SW 1271 (cell line): Measurements from ENCODE around the gene RNF20.
"Not testable (repeated sequence)": the region's sequence is repeated elsewhere in the genome, so short reads cannot be mapped to it uniquely, and the experiment has no call there.

ENCODE experiments used
- DNase-seq, 2 experiments: peaks; one replicate each; lab custom pipeline; 2025; lab: John Stamatoyannopoulos, UW

The RNF20 gene

DNA sequence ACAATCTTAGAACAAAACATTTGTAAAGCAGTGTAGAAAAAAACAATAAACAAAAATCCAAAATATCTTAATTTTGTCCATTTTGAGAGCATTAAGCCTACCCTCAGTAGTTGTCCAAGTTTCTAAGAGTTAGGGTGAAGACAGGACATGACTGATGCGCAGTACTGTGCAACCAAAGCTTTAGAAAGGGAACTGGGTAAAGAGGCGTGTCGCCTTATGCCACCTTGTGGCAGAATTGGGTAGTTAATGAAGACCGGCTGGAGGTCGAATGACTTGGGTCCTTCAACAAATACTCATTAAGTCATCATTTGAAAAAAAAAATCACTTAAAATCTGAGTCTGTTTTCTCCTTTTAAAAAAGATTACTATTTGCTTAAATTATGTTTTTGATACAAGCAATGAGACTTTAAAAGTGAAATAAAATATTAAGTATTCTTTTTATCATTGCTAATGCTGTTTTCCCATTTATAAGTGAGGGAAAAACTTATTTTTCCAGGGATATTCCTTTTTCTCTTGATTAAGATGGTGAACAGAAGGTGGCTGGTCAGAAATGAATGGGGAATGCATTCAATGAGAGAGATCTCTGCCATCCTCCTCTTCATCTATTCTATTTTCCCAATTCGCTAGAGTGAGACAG, 3.5 kb upstream of the RNF20 start:
- peak; percentile 11 to 75 for DNase-seq

GRCh38 chr9:101536351-101536750, 2.7 kb downstream of the RNF20 start:
- no peak for DNase-seq

- DNase-seq = no peak
Measured at GRCh38 chr9:101536938-101537337, 3.3 kb downstream of the RNF20 start.

- DNase-seq = no peak
Measured at GRCh38 chr9:101540069-101540468, 6.4 kb downstream of the RNF20 start.

- no peak for DNase-seq
Measured at GRCh38 chr9:101543098-101543735, 9.6 kb downstream of the RNF20 start.

GRCh38 chr9:101549472-101550098, 15.9 kb downstream of the RNF20 start:
- not testable (repeated sequence) for DNase-seq

DNA sequence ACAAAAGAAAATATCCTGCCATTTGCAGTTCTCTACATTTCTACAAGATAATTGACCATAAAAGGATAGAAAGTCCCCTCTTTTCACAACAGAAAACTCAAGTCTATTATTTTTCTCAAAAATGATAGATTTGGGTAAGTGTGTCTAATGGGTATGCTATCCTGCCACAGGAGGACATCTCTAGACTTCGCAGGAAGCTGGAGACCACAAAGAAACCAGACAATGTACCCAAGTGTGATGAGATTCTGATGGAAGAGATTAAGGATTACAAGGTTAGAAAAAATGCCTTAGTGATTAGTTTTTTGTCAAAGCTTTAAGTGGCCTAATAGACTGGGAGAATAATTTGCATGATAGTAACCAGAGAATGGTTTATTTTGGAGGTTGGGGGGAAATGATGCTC, 28.1 kb downstream of the RNF20 start:
- no peak for DNase-seq

GRCh38 chr9:101562966-101563365, 29.3 kb downstream of the RNF20 start:
- no peak for DNase-seq

DNA sequence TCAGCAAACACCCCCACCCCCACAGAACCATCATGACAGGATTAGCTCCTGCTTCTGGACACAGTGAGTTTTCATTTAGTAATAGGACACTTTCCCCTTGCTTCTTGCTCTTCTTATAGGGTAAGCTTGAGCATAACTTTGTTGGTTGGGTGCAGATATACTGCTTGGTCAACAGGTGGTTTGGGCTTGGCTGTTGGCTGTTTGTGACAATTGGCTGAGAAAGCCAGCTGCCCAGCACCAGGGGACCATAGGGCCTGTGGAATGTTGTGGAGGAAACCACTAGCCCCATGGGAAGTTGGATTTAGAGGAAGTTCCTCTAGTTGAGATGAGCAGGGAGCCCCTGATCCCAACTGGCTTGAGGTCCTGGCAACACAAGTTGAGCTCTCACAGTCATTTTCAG, 30.6 kb downstream of the RNF20 start:
- no peak for DNase-seq

- DNase-seq = peak in 1 of 2 experiments; percentile 48
Measured at GRCh38 chr9:101566904-101567724, 33.5 kb downstream of the RNF20 start.

- no peak for DNase-seq
Measured at GRCh38 chr9:101567725-101568350, 34.2 kb downstream of the RNF20 start.

- no peak for DNase-seq
Measured at GRCh38 chr9:101569741-101570501, 36.3 kb downstream of the RNF20 start.

GRCh38 chr9:101571114-101571513, 37.5 kb downstream of the RNF20 start:
- DNase-seq = no peak

DNA sequence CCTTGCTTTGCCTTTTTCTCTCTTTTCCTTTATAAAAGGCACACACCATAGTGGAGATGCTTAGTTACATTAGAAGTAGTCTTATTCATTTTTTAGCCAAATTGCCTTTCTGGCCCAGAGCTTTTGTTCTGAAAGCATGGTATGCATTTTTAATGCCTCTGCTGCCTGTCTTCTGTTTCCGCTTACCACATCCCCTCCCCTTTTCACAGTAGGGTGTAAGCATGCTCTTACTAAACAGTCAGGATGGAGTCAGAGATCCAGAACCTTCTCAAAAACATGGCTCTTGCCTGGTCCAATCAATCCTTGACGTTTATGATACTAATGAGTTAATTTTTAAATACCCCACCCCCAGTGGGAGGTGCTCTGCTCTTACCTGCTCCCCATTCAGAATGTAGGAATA, 38.7 kb downstream of the RNF20 start:
- no peak for DNase-seq

DNA sequence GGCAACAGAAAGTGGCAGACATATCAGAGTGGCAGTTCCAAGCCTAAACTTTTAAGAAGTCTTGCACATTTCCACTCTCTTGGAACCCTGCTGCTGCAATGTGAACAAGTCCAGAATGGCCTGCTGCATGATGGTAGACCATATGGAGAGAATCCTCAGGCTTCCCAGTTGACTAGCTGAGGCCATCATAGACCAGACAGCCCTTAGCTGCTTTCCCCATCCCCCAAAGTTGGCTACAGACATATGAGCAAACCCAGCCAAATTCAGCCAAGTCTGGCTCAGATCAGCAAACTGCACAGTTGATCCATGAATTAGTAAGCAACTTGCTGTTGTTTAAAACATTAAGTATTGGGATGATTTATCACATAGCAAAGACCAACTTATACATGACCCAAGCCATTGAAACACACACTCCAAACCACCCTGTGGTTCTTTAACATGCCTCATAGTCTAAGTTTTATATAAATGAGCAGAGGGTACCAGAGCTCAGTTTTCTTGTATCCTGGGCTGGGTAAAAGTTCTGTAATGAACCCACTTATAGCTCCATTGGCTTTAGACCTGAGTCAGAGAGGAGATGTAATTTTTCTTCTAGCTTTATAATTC, 41.2 kb downstream of the RNF20 start:
- DNase-seq = no peak

DNA sequence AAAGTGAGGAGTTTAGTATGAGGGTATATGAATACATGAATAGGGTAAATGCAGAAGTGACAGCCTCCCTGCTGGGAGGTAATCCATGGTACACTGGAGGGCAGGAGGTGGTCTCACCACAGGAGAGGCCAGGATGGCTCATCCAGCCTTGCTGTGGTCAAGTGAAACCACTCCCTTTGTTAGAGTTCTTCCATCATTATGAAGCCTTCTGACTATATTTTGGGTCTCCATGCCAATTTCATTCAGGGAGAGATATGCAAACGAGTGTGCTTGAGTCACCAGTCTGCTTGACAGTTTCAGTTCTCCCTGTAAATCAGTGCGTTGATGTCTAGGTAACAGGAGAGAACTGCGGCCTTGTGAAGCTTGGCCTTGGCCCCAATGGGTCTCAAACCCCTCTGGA, 44.7 kb downstream of the RNF20 start:
- no peak for DNase-seq

DNA sequence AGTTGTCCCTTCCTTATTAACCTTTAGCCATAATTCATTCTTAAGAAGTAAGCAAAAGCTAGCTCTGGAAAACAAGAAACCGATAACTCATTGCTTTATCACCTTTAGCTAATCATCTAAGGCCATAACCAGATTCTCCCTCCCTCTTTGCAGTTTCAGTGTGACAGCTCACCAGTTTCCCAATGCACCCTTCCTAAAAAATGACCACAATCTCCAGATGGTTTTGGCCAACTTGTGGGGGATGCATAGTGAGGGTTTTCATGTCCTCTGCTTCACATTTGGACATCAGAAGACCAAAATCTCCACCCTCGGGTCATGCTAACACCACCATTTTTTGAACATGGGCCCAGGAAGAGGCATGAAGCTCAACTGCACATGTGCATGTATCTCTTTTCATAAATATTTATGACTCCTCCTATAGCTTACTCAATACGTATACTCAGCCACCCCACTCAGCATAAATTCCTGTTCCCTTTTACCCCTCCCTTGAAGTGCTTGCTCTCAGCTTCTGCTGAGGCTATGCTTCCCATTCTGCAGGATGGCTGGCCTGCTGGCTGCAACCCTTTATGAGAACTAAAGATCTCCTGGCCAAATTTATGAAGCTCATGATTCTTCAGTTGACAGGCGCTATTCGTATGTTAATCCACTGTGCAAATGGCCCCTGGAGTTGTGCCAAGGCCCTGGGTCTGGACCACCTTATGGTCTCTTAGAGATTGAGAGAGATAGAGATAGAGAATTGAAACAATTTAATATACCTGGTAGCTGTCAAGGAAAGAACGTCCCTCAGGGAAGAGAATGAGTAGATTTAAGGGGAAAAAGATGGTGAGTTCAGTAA, 46.3 kb downstream of the RNF20 start:
- DNase-seq = no peak

DNA sequence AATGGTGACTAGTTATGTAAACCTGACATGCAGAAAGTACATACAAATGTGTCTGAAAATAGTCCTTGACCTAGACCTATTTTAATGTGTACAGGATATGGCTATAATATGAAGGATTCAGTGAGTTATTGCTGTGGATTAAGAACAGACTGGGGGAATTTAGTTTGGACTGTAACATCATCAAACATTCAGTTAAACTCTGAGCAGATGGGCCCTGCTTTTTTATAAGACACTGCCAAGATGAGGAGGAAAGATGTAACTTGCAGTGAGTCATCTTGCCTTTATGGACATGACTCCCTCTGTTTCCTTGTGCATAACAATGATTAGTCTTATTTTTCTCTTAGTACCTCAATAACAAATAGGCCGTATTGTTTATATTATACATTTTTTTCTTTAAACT, 48.9 kb downstream of the RNF20 start:
- DNase-seq = no peak

- DNase-seq = no peak
Measured at GRCh38 chr9:101585740-101586139, 52.1 kb downstream of the RNF20 start.

GRCh38 chr9:101586651-101587050, 53.0 kb downstream of the RNF20 start:
- no peak for DNase-seq
